Mesendoderm (in vitro differentiated cells): Measurements from ENCODE around the gene NME5.

Experiments
- DNase-seq: peaks from one replicate; pipeline ENCODE4 v3.0.0; 2013
- H2AK5ac ChIP-seq: 2 replicates; pipeline ENCODE4 v1.6.1; 2013; ENCODE audit warnings: low read length, inconsistent platforms
- H2BK120ac ChIP-seq: 2 replicates; pipeline ENCODE4 v1.6.1; 2013; ENCODE audit warnings: low read depth, mild to moderate bottlenecking, low read length, moderate library complexity, mixed read lengths
- H2BK15ac ChIP-seq: replicated peaks from 2 replicates; pipeline ENCODE4 v1.6.1; 2013; ENCODE audit warnings: low read depth, mild to moderate bottlenecking, moderate library complexity
- H2BK5ac ChIP-seq: 2 replicates; pipeline ENCODE4 v1.6.1; 2013; ENCODE audit warnings: low read length, inconsistent platforms
- H3K18ac ChIP-seq: 2 replicates; pipeline ENCODE4 v1.6.1; 2013; ENCODE audit warnings: mild to moderate bottlenecking, low read length, mixed read lengths
- H3K23ac ChIP-seq: one replicate; pipeline ENCODE4 v1.6.1; 2013; ENCODE audit warnings: low read length
- H3K27ac ChIP-seq: 2 replicates; pipeline ENCODE4 v1.5.1; 2013; ENCODE audit warnings: low read depth, mild to moderate bottlenecking, inconsistent platforms, low read length, moderate library complexity
- H3K27me3 ChIP-seq: 2 replicates; pipeline ENCODE4 v1.6.1; 2013; ENCODE audit warnings: low read length, control low read depth, mild to moderate bottlenecking, inconsistent platforms; ENCODE audit not compliant: insufficient read depth, poor library complexity
- H3K36me3 ChIP-seq: 2 replicates; pipeline ENCODE4 v1.6.1; 2013; ENCODE audit warnings: low read length, inconsistent platforms; ENCODE audit not compliant: control insufficient read depth, insufficient read depth
- H3K4ac ChIP-seq: one replicate; pipeline ENCODE4 v1.6.1; 2013; ENCODE audit warnings: low read depth, mild to moderate bottlenecking, low read length, moderate library complexity
- H3K4me1 ChIP-seq: 2 replicates; pipeline ENCODE4 v1.6.1; 2013; ENCODE audit warnings: low read depth, low read length, inconsistent platforms; ENCODE audit not compliant: control insufficient read depth
- H3K4me2 ChIP-seq: 2 replicates; pipeline ENCODE4 v1.6.1; 2013; ENCODE audit warnings: low read length
- H3K4me3 ChIP-seq: 2 replicates; pipeline ENCODE4 v1.5.1; 2013; ENCODE audit warnings: mild to moderate bottlenecking, low read length
- H3K56ac ChIP-seq: one replicate; pipeline ENCODE4 v1.6.1; 2013; ENCODE audit warnings: low read length
- H3K79me1 ChIP-seq: 2 replicates; pipeline ENCODE4 v1.6.1; 2013; ENCODE audit warnings: low read length, inconsistent platforms
- H3K79me2 ChIP-seq: 2 replicates; pipeline ENCODE4 v1.6.1; 2013; ENCODE audit warnings: mild to moderate bottlenecking, low read length; ENCODE audit not compliant: control insufficient read depth, insufficient read depth
- H3K9ac ChIP-seq: 2 replicates; pipeline ENCODE4 v1.6.1; 2013; ENCODE audit warnings: low read length, inconsistent platforms
- H4K5ac ChIP-seq: one replicate; pipeline ENCODE4 v1.6.1; 2013; ENCODE audit warnings: low read length
- H4K8ac ChIP-seq: one replicate; pipeline ENCODE4 v1.6.1; 2013; ENCODE audit warnings: low read depth, mild to moderate bottlenecking, control low read depth, low read length, moderate library complexity
- WGBS: extraction: QIAGEN DNeasy Blood & Tissue Kit; methylation state at CpG from one replicate; pipeline ENCODE4 v1.1.7; 2013; ENCODE audit warnings: low lambda C conversion rate, missing lambda C conversion rate; ENCODE audit not compliant: insufficient coverage; ENCODE audit errors: extremely low coverage; 5-methylcytosine and 5-hydroxymethylcytosine counted together

Gene NME5

DNA sequence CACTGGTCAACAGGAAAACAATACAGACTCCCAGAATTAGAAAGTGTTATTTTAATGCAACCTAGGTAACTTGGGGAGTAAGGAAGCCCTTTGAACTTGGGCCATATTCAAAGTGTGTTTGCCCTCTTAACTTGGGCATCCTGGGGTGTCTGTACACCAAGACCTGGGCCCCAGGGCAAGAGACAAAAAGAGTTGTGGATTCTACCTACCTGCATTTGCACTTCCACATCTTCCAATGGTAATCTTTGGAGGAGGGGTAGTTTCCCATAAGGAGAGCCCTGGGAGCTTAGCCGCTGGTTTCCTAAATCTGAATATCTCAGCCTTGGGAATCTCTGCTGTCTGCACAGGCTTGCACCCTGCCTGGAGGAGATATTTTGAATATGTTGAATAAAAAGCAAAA lies 46.9 kb downstream of the NME5 start:
- Histone ChIP-seq H3K18ac (no peak overlapping the region), H3K23ac (no peak overlapping the region), H3K79me2 (no peaks in the 10 kb centered on the region), H2BK15ac (no peak overlapping the region), H3K56ac (no peak overlapping the region), H2AK5ac (no peak overlapping the region), H3K27me3 (no peaks in the 10 kb centered on the region), H3K27ac (no peak overlapping the region), H3K4me2 (no peak overlapping the region), H4K5ac (no peak overlapping the region), H2BK120ac (no peak overlapping the region), H3K9ac (no peak overlapping the region), H3K4me1 (peaks cover 11% of the 10 kb centered on the region), H3K4me3 (no peak overlapping the region), H3K4ac (no peak overlapping the region), H3K79me1 (no peaks in the 10 kb centered on the region), H3K36me3 (no peaks in the 10 kb centered on the region), H4K8ac (no peak overlapping the region), H2BK5ac (no peak overlapping the region)
- no peak for DNase-seq
- no CpG with 5 or more reads among the region's 1 CpG for WGBS

DNA sequence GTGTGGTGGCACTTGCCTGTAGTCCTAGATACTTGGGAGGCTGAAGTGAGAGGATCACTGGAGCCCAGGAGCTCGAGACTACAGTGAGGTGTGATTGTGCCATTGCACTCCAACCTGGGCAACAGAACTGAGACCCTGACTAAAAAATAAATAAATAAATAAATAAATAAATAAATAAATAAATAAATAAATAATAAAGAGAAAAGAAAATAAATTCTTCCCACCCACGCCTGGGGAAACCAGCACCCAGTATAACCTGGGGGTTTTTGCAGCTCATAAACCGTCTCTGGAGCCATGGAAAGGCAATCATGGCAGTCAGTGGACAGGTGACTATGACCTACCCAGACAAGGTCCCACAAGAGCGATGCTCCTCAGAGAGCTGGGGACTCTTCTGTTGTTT lies 47.5 kb downstream of the NME5 start:
- Histone ChIP-seq H3K4me2 (no peak overlapping the region), H3K18ac (no peak overlapping the region), H3K36me3 (no peaks in the 10 kb centered on the region), H2BK120ac (no peak overlapping the region), H3K79me2 (no peaks in the 10 kb centered on the region), H2BK15ac (no peak overlapping the region), H3K27ac (no peak overlapping the region), H3K9ac (no peak overlapping the region), H3K56ac (no peak overlapping the region), H2AK5ac (no peak overlapping the region), H4K8ac (no peak overlapping the region), H3K23ac (no peak overlapping the region), H3K4me1 (peaks cover 11% of the 10 kb centered on the region), H3K27me3 (no peaks in the 10 kb centered on the region), H3K4me3 (no peak overlapping the region), H4K5ac (no peak overlapping the region), H3K79me1 (no peaks in the 10 kb centered on the region), H3K4ac (no peak overlapping the region), H2BK5ac (no peak overlapping the region)
- no peak for DNase-seq
- WGBS = no CpG with 5 or more reads among the region's 4 CpGs

DNA sequence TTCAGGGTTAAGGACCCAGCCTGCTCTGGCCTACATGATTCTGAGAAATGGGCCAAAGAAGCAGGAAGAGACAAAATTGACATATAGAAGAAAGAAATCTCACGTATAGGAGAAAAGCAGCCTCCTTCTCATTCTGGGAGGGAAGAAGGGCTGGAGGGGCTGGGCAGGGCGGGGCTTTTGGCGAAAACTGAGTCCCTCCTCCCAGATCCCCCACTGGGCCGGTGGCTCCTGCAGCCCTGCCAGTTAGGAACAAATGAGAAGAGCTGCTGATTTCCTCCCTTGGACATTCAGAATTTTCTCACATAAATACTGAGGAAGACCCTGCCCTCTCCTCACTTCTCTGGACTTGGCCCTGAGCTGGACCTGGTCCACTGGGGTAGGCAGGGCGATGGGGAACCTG lies 55.5 kb downstream of the NME5 start, which contains the start of gene WNT8A:
WNT8A (plus strand) TSS at position 332 of the 400 bp plus-strand sequence. CDS start 95 bp downstream, outside the sequence.
- Histone ChIP-seq H2BK5ac (peak within 1 kb of the TSS; percentile 8), H2BK15ac (no peak within 1 kb of the TSS), H3K4me2 (peak within 1 kb of the TSS; percentile 10), H3K18ac (no peak within 1 kb of the TSS), H3K36me3 (no peaks in the 10 kb centered on the region), H2AK5ac (peak within 1 kb of the TSS; percentile 82), H3K56ac (peak within 1 kb of the TSS; percentile 84), H3K79me1 (peaks cover 1% of the 10 kb centered on the region), H3K27ac (no peak within 1 kb of the TSS), H3K4me1 (peaks cover 21% of the 10 kb centered on the region), H4K5ac (no peak within 1 kb of the TSS), H3K27me3 (no peaks in the 10 kb centered on the region), H2BK120ac (no peak within 1 kb of the TSS), H3K9ac (peak within 1 kb of the TSS; percentile 53), H3K79me2 (no peaks in the 10 kb centered on the region), H4K8ac (no peak within 1 kb of the TSS), H3K23ac (peak within 1 kb of the TSS; percentile 85), H3K4me3 (no peak within 1 kb of the TSS), H3K4ac (peak within 1 kb of the TSS; percentile 18)
- no CpG with 5 or more reads among the region's 5 CpGs for WGBS
- no peak for DNase-seq

DNA sequence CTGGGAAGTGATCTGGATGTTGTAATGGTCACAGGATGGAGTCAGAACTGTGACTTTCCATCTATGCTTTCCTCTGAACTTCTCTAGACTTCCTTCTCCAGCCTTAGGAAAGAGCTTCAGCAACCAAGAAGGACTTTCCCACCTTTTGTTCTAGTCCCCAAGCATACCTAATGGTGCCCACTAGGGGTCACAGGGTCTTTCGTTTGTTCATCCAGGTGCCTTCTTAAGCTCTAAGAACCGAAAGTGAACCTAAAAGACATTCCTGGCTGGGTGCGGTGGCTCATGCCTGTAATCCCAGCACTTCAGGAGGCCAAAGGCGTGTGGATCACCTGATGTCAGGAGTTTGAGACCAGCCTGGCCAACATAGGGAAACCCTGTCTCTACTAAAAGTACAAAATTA lies 57.2 kb downstream of the NME5 start:
- Histone ChIP-seq H3K27ac (no peak overlapping the region), H3K4me3 (no peak overlapping the region), H2BK15ac (no peak overlapping the region), H3K4ac (no peak overlapping the region), H2AK5ac (no peak overlapping the region), H2BK5ac (no peak overlapping the region), H3K27me3 (no peaks in the 10 kb centered on the region), H4K8ac (no peak overlapping the region), H3K4me2 (no peak overlapping the region), H3K23ac (no peak overlapping the region), H3K9ac (no peak overlapping the region), H3K4me1 (peaks cover 31% of the 10 kb centered on the region), H3K79me1 (peaks cover 1% of the 10 kb centered on the region), H3K36me3 (no peaks in the 10 kb centered on the region), H2BK120ac (peak overlapping the region; percentile 49), H3K56ac (no peak overlapping the region), H3K18ac (no peak overlapping the region), H3K79me2 (no peaks in the 10 kb centered on the region), H4K5ac (no peak overlapping the region)
- DNase-seq = peak; percentile 79
- no CpG with 5 or more reads among the region's 4 CpGs for WGBS

DNA sequence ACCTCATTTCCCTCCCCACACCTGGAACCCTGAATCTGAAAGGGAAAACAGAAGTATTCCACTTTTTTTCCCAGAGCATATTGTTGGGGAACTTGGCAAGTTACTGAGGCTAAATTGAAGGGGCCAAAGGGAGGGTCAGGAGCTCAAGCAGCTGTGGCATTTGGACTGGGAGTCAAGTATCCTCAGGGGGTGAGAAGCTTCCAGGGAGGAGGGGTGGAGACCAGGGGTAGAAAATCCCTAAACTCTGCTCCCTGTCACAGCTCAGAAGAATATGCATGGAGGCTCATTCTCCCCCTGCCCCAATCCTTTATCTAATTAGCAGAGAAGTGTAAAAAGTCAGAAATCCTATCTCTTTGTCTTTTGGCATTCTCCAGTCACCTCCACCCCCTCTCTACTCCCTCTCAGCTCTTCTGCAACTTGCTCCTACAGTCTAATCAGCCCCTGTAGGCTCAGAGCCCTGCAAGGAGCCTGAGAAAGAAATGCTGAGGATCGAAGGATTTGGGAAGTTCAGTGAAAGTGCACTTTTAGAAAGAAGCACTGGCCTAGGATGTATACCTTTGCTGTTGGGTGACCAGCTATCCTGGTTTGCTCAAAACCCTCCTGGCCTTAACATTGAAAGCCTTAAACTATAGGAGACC lies 61.1 kb downstream of the NME5 start:
- no CpG with 5 or more reads among the region's 1 CpG for WGBS
- peak overlapping the region; percentile 60 for H3K9ac ChIP-seq

More for the DNA sequence above, 61.1 kb downstream of the NME5 start:
- Histone ChIP-seq H2AK5ac (peak overlapping the region; percentile 95), H3K36me3 (no peaks in the 10 kb centered on the region), H4K5ac (peak overlapping the region; percentile 91), H3K27me3 (no peaks in the 10 kb centered on the region), H4K8ac (no peak overlapping the region), H3K4me3 (no peak overlapping the region), H3K4ac (no peak overlapping the region), H3K79me1 (no peaks in the 10 kb centered on the region), H3K56ac (peak overlapping the region; percentile 90), H2BK120ac (peak overlapping the region; percentile 69), H3K18ac (peak overlapping the region; percentile 76), H3K27ac (peak overlapping the region; percentile 78), H3K4me2 (peak overlapping the region; percentile 48), H2BK5ac (peak overlapping the region; percentile 98), H3K4me1 (peaks cover 18% of the 10 kb centered on the region), H3K79me2 (no peaks in the 10 kb centered on the region), H3K23ac (peak overlapping the region; percentile 89), H2BK15ac (no peak overlapping the region)
- DNase-seq = peak; percentile 86
